Smooth muscle cell (in vitro differentiated cells): ENCODE measurements around the gene SYNM. TPM values are rescaled to one million over a fixed set of nuclear protein-coding genes. Genes with fewer than 3 reads are reported as not detected.

Experiments
- DNase-seq: peaks from one replicate; lab custom pipeline; 2025; ENCODE audit not compliant: unreplicated experiment; lab: John Stamatoyannopoulos, UW
- H2AFZ ChIP-seq: fragments of 200-600 bp; sonication (generic); 2 replicates; pipeline ENCODE4 v1.6.0; 2016; ENCODE audit warnings: antibody characterized with exemption, low read depth, mild to moderate bottlenecking
- H3F3A ChIP-seq: fragments of 200-600 bp; sonication (generic); 2 replicates; pipeline ENCODE4 v1.6.0; 2017; ENCODE audit warnings: antibody characterized with exemption, low read depth
- H3K27ac ChIP-seq: fragments of 200-600 bp; sonication (generic); 2 replicates; pipeline ENCODE4 v1.5.1; 2016; ENCODE audit warnings: low read depth, mild to moderate bottlenecking
- H3K27me3 ChIP-seq: fragments of 200-600 bp; sonication (generic); 2 replicates; pipeline ENCODE4 v1.6.1; 2016; ENCODE audit warnings: low read depth, mild to moderate bottlenecking
- H3K36me3 ChIP-seq: fragments of 200-600 bp; sonication (generic); 2 replicates; pipeline ENCODE4 v1.5.1; 2016; ENCODE audit warnings: low read depth
- H3K4me1 ChIP-seq: fragments of 200-600 bp; sonication (generic); 2 replicates; pipeline ENCODE4 v1.5.1; 2016; ENCODE audit warnings: low read depth
- H3K4me2 ChIP-seq: fragments of 200-600 bp; sonication (generic); 2 replicates; pipeline ENCODE4 v1.6.0; 2016; ENCODE audit warnings: mild to moderate bottlenecking
- H3K4me3 ChIP-seq: fragments of 200-600 bp; sonication (generic); 2 replicates; pipeline ENCODE4 v1.5.1; 2016; ENCODE audit warnings: mild to moderate bottlenecking
- H3K79me2 ChIP-seq: fragments of 200-600 bp; sonication (generic); 2 replicates; pipeline ENCODE4 v1.6.0; 2016; ENCODE audit warnings: low read depth, mild to moderate bottlenecking
- H3K9ac ChIP-seq: fragments of 200-600 bp; sonication (generic); 2 replicates; pipeline ENCODE4 v1.6.0; 2016; ENCODE audit warnings: low read depth
- H3K9me3 ChIP-seq: fragments of 200-600 bp; sonication (generic); replicated peaks from 2 replicates; pipeline ENCODE4 v1.5.1; 2016; ENCODE audit warnings: low read depth
- H4K20me1 ChIP-seq: fragments of 200-600 bp; sonication (generic); 2 replicates; pipeline ENCODE4 v1.6.0; 2016; ENCODE audit warnings: low read depth
- WGBS: methylation state at CpG from one replicate; pipeline ENCODE4 v1.1.7; 2016; ENCODE audit warnings: low lambda C conversion rate; 5-methylcytosine and 5-hydroxymethylcytosine counted together
- polyA plus RNA-seq: library from polyadenylated mRNA; unstranded; fragments of >200 nt; fragmentation: Nextera tagmentation; extraction: Ambion mirVana; gene quantifications from 2 replicates; pipeline ENCODE4 v1.2.1, GENCODE V29; 2016
- total RNA-seq: library from RNA; depleted of rRNA; stranded (reverse); fragments of >200 nt; gene quantifications from 2 replicates; pipeline ENCODE4 v1.2.3, GENCODE V29; 2014
- TF ChIP-seq, protein P1 (sequence below): fragments of 200-600 bp; sonication (generic); IDR thresholded peaks from 2 replicates; pipeline ENCODE4 v1.5.1; 2017; ENCODE audit warnings: borderline replicate concordance, mild to moderate bottlenecking, antibody characterized with exemption; ENCODE audit not compliant: insufficient read depth, poor library complexity, severe bottlenecking

SYNM gene
- total and polyA plus RNA-seq, 2 experiments from 2014 or later = 1.3 to 3.0 TPM

DNA sequence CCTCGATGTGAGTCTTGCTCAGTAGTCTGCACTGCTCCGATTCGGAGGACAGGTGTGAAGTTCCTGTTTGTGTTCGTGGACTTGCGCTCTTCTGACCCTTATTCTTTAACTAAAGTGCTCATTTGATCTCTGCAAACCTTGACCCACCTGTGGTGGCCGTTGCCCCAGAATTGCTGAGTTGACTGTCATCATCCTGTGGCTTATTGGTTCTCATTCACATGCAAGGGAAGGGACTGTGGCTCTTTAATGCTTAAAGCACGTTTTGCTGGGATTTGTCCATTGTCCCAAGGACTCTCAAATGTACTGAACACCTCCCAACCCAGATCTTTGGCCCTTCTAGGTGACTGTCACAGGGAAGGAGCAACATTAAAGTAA lies 13.4 kb downstream of the SYNM start:
- Histone ChIP-seq H3K9ac (no peak overlapping the region), H3K27ac (no peak overlapping the region), H3K27me3 (no peaks in the 10 kb centered on the region), H3K79me2 (no peaks in the 10 kb centered on the region), H3K9me3 (no peaks in the 10 kb centered on the region), H4K20me1 (no peaks in the 10 kb centered on the region), H3K36me3 (no peaks in the 10 kb centered on the region), H3K4me3 (no peak overlapping the region), H2AFZ (no peak overlapping the region), H3K4me1 (peaks cover 2% of the 10 kb centered on the region), H3K4me2 (no peak overlapping the region), H3F3A (no peaks in the 10 kb centered on the region)
- WGBS = 95% methylated on average over 7 of the region's 7 CpGs
- DNase-seq = no peak
- TF ChIP-seq, protein P1, sequence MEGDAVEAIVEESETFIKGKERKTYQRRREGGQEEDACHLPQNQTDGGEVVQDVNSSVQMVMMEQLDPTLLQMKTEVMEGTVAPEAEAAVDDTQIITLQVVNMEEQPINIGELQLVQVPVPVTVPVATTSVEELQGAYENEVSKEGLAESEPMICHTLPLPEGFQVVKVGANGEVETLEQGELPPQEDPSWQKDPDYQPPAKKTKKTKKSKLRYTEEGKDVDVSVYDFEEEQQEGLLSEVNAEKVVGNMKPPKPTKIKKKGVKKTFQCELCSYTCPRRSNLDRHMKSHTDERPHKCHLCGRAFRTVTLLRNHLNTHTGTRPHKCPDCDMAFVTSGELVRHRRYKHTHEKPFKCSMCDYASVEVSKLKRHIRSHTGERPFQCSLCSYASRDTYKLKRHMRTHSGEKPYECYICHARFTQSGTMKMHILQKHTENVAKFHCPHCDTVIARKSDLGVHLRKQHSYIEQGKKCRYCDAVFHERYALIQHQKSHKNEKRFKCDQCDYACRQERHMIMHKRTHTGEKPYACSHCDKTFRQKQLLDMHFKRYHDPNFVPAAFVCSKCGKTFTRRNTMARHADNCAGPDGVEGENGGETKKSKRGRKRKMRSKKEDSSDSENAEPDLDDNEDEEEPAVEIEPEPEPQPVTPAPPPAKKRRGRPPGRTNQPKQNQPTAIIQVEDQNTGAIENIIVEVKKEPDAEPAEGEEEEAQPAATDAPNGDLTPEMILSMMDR = no peak

- TF ChIP-seq, protein P1 = no peak
- WGBS = 96% methylated on average over 22 of the region's 22 CpGs
- Histone ChIP-seq H3K9ac (no peak overlapping the region), H3K36me3 (no peaks in the 10 kb centered on the region), H3K4me3 (no peak overlapping the region), H3K27me3 (no peaks in the 10 kb centered on the region), H2AFZ (no peak overlapping the region), H4K20me1 (no peaks in the 10 kb centered on the region), H3K79me2 (no peaks in the 10 kb centered on the region), H3F3A (no peaks in the 10 kb centered on the region), H3K4me2 (no peak overlapping the region), H3K9me3 (no peaks in the 10 kb centered on the region), H3K27ac (no peak overlapping the region), H3K4me1 (peaks cover 5% of the 10 kb centered on the region)
- no peak for DNase-seq
These were observed 14.1 kb downstream of the SYNM start for GRCh38 chr15:99118801-99119546.

DNA sequence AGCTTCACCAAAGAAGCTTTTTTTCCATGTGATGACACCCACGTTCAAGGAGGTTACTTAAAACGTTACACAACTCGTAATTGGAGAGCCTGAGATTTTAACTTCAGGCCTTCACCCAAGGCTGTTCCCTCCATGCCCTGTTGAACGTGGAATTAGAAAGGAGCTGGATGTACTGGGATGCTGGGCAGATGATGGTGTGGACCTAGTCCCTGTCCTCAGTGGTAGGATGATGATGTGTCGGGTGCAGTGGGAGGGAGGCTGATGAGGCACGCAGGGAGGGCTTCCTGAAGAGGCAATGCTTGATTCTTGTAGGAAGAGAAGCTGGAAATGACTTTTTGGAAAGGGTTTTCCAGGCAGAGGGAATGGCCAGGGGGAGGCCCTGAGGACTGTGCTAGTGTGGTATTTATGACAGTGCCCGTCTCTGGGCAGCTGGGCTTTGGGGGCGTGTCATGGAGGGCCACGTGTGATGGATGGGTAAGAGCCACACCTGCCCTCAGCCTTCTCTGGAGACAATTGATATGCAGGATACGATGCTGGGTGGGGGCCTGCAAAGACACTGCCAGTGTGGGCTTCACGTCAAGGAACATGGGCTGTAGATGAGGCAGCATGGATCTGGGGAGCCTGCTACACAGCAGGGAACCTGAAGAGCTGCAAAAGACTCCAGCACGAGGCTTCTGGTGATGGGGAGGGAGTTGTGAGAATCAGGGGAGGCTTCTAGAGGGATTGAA lies 15.3 kb downstream of the SYNM start:
- Histone ChIP-seq H3K4me1 (peaks cover 11% of the 10 kb centered on the region), H4K20me1 (no peaks in the 10 kb centered on the region), H3K4me2 (no peak overlapping the region), H3K36me3 (no peaks in the 10 kb centered on the region), H3K79me2 (no peaks in the 10 kb centered on the region), H3K27ac (no peak overlapping the region), H2AFZ (no peak overlapping the region), H3K9ac (no peak overlapping the region), H3K4me3 (no peak overlapping the region), H3K9me3 (no peaks in the 10 kb centered on the region), H3K27me3 (no peaks in the 10 kb centered on the region), H3F3A (peaks cover 9% of the 10 kb centered on the region)
- TF ChIP-seq, protein P1 = no peak
- WGBS = 83% methylated on average over 12 of the region's 12 CpGs
- no peak for DNase-seq
